H54 (cell line): ENCODE measurements around the gene TNRC18.
"Not testable (repeated sequence)": the region's sequence is repeated elsewhere in the genome, so short reads cannot be mapped to it uniquely, and the experiment has no call there.

ENCODE experiments used
- DNase-seq: peaks from one replicate; pipeline ENCODE4 v3.0.0; 2011; ENCODE audit warnings: low spot score, mixed read lengths; ENCODE audit not compliant: insufficient read length
- FAIRE-seq: peaks from 3 replicates; lab custom pipeline; 2011; peaks lifted over from hg19 to GRCh38; lab: Jason Lieb, UNC
- POLR2A ChIP-seq: IDR thresholded peaks from 2 replicates; pipeline ENCODE4 v1.6.1; 2011; ENCODE audit warnings: low read depth, mild to moderate bottlenecking, low read length

TNRC18 gene

DNA sequence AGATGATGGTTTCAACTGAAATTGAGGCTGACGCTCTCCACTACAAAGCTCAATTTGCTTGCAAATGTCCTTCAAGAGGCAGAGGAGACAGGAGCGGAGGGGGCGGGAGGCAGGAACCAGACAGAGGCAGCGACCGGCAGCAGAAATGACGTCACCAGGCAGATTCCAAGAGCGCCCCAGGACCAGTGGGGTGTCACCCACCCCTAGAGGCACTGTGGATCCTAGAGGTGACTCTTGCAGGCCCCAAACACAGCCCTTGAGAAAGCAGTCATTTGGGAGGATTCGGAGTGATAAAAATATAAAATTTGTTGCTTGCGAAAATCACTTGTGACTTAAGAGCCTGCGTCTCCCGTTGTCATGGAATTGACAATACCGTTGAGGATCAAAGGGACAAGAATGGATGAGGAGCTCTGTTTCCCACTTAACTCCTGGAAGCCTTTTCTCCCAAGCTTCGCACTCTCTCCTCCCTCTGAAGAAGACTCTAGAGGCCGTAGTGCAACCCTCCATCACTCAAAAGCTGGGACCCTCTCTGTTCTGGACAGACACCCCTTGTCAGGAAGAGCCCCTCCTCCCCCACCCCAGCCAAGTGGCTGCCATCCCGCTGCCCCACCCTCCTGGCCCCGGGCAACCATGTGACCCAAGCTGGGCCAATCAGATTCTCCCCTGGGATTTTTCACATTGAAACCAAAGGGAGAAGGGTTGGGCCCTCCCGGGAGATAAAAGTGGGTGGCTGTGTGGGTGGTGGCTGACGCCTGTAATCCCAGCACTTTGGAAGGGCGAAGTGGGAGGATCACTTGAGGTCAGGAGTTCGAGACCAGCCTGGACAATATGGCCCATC, 157.2 kb downstream of the TNRC18 start:
- TF ChIP-seq POLR2A, result no peak
- FAIRE-seq (no peak), DNase-seq (no peak)

DNA sequence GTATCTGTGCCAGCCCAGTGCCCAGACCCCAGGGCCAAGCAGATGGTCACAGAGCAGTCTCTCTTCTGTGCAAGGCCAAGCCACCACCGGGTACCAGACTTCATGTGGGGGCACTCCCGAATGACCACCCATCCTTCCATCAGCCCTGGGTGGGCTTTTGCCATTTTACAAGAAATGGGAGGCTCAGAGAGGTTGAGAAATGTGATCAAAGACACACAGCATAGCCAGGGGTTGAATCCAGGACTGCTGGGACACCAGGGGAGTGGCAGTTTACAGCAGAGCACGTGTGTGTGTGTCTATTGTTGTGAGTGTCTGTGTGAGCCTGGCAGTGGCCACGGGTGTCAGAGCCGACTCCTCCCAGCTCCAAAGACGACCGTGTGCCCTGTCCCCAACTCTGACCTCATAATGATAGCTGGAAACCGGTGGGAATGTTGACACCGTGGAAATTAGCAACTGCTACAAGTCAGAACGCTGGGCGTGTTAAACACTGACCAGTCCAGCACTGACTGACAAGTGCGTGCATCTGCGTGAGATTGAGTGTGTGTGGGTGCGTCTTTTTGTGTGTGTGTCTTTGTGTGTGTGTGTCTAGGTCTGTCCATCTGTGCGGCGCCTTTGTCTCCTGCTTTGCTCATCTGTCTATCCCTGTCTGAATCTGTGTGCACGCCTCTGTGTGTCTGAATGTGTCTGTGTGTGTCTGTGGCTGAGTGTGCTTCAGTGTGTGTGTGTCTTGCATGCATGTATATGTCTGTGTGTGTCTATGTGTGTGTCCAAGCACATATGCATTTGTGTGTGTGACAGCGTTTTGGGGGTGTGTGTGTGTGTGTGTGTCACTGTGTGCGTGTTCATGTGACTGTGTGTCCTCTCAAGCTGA, 158.1 kb downstream of the TNRC18 start:
- no peak for TF ChIP-seq POLR2A
- DNase-seq (no peak), FAIRE-seq (no peak)

DNA sequence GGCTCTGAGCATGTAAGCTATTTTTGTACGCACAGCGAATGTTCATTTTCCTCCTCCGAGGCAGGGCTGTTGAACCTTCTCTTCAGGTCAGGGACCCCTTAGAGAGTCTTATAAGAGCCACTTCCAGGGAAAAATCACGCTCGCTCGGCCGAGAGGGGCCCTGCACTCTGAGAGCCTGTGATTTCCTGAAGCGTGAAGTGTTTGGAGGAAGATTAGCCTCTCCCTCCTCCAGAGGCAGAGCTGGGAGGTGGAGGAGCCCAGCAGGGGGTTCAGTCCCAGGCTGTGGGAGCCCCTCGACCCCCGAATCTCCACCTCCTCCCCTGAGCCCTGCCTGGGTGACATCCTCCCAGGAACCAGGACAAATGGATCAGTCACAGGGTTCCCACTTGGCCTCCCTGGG, 160.6 kb downstream of the TNRC18 start:
- DNase-seq, FAIRE-seq: not testable (repeated sequence)

DNA sequence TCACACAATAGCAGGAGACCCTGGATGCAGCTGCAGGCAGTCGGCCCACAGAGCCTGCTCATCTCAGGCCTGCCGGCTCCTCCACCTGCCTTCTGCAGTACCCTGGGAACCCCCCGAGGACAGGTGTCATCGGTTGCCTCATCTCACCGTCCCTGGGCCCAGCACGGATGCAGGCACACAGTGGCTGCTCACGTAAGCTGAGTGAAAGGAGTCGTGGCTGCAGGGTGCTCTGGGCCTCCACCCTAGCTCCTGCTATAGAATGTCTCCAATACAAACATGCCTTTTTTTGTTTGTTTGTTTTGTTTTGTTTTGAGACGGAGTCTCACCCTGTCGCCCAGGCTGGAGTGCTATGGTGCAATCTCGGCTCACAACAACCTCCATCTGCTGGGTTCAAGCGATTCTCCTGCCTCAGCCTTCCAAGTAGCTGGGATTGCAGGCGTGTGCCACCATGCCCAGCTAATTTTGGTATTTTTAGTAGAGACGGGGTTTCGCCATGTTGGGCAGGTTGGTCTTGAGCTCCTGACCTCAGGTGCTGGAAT, 163.0 kb downstream of the TNRC18 start:
- not testable (repeated sequence) for FAIRE-seq, DNase-seq
